ES-I3 (cell line): ENCODE data around the gene SELPLG.

ENCODE experiments used
- H3K36me3 ChIP-seq: 2 replicates; pipeline ENCODE4 v1.6.1; 2013; ENCODE audit warnings: mild to moderate bottlenecking, low read length, control low read depth, moderate library complexity; ENCODE audit not compliant: insufficient read depth
- H3K4me1 ChIP-seq: 2 replicates; pipeline ENCODE4 v1.6.1; 2013; ENCODE audit warnings: mild to moderate bottlenecking, control low read depth, low read length; ENCODE audit not compliant: insufficient read depth
- H3K9ac ChIP-seq: 2 replicates; pipeline ENCODE4 v1.6.1; 2013; ENCODE audit warnings: low read depth, mild to moderate bottlenecking, low read length, moderate library complexity
- H3K9me3 ChIP-seq: 2 replicates; pipeline ENCODE4 v1.6.1; 2013; ENCODE audit warnings: mild to moderate bottlenecking, low read length, moderate library complexity; ENCODE audit not compliant: control insufficient read depth, insufficient read depth

The SELPLG gene

GRCh38 chr12:108602976-108603704 lies 30.6 kb downstream of the SELPLG start:
- Histone ChIP-seq H3K36me3 (no peaks in the 10 kb centered on the region), H3K9ac (no peak overlapping the region), H3K4me1 (peaks cover 11% of the 10 kb centered on the region), H3K9me3 (no peaks in the 10 kb centered on the region)

GRCh38 chr12:108602209-108602705 lies 31.4 kb downstream of the SELPLG start:
- H3K4me1 ChIP-seq = peaks cover 16% of the 10 kb centered on the region

GRCh38 chr12:108600702-108601007 lies 33.0 kb downstream of the SELPLG start:
- Histone ChIP-seq H3K36me3 (no peaks in the 10 kb centered on the region), H3K9me3 (no peaks in the 10 kb centered on the region), H3K4me1 (peaks cover 12% of the 10 kb centered on the region), H3K9ac (no peak overlapping the region)

More at GRCh38 chr12:108602209-108602705, 31.4 kb downstream of the SELPLG start:
- no peaks in the 10 kb centered on the region for H3K9me3 ChIP-seq
- H3K9ac ChIP-seq = no peak overlapping the region
- H3K36me3 ChIP-seq = no peaks in the 10 kb centered on the region

- Histone ChIP-seq H3K4me1 (peaks cover 12% of the 10 kb centered on the region), H3K9ac (no peak overlapping the region), H3K9me3 (no peaks in the 10 kb centered on the region), H3K36me3 (no peaks in the 10 kb centered on the region)
Observed at GRCh38 chr12:108599948-108600701, 33.6 kb downstream of the SELPLG start.

GRCh38 chr12:108599541-108599940 lies 34.2 kb downstream of the SELPLG start:
- Histone ChIP-seq H3K9ac (no peak overlapping the region), H3K36me3 (no peaks in the 10 kb centered on the region), H3K9me3 (no peaks in the 10 kb centered on the region), H3K4me1 (peaks cover 11% of the 10 kb centered on the region)

- H3K9me3 ChIP-seq = no peaks in the 10 kb centered on the region
- H3K4me1 ChIP-seq = peaks cover 11% of the 10 kb centered on the region; the same call in 1 of the 2 replicates
- no peaks in the 10 kb centered on the region for H3K36me3 ChIP-seq
- H3K9ac ChIP-seq = no peak overlapping the region
Observed at GRCh38 chr12:108598553-108599250, 35.0 kb downstream of the SELPLG start.

GRCh38 chr12:108597559-108598471 lies 35.9 kb downstream of the SELPLG start, which contains the start of gene TMEM119:
Gene TMEM119 (minus strand): TSS chr12:108598084. CDS start chr12:108592383, 5,701 bp downstream.
- Histone ChIP-seq H3K9me3 (no peaks in the 10 kb centered on the region), H3K9ac (no peak within 1 kb of the TSS), H3K36me3 (no peaks in the 10 kb centered on the region), H3K4me1 (peaks cover 11% of the 10 kb centered on the region; the same call in 1 of the 2 replicates)

GRCh38 chr12:108596854-108597558 lies 36.7 kb downstream of the SELPLG start:
- no peak overlapping the region for H3K9ac ChIP-seq
- H3K4me1 ChIP-seq = peaks cover 11% of the 10 kb centered on the region; the same call in 1 of the 2 replicates
- H3K36me3 ChIP-seq = no peaks in the 10 kb centered on the region
- no peaks in the 10 kb centered on the region for H3K9me3 ChIP-seq

GRCh38 chr12:108595711-108596647 lies 37.7 kb downstream of the SELPLG start:
- Histone ChIP-seq H3K36me3 (no peaks in the 10 kb centered on the region), H3K9ac (no peak overlapping the region), H3K9me3 (no peaks in the 10 kb centered on the region), H3K4me1 (peaks cover 11% of the 10 kb centered on the region; the same call in 1 of the 2 replicates)

GRCh38 chr12:108594960-108595710 lies 38.6 kb downstream of the SELPLG start:
- Histone ChIP-seq H3K36me3 (no peaks in the 10 kb centered on the region), H3K9me3 (no peaks in the 10 kb centered on the region), H3K9ac (no peak overlapping the region), H3K4me1 (peaks cover 11% of the 10 kb centered on the region; the same call in 1 of the 2 replicates)

- Histone ChIP-seq H3K4me1 (peaks cover 14% of the 10 kb centered on the region; the same call in 1 of the 2 replicates), H3K9ac (no peak overlapping the region), H3K36me3 (no peaks in the 10 kb centered on the region), H3K9me3 (no peaks in the 10 kb centered on the region)
Observed at GRCh38 chr12:108594323-108594903, 39.3 kb downstream of the SELPLG start.
